Germinal center (tissue), 1 donor: ENCODE measurements around the gene RABL6.
"Not testable (repeated sequence)": the region's sequence is repeated elsewhere in the genome, so short reads cannot be mapped to it uniquely, and the experiment has no call there.

ENCODE experiments used
- DNase-seq: peaks from one replicate; pipeline ENCODE4 v3.0.0; 2012; ENCODE audit warnings: mixed read lengths, low spot score

RABL6 gene

DNA sequence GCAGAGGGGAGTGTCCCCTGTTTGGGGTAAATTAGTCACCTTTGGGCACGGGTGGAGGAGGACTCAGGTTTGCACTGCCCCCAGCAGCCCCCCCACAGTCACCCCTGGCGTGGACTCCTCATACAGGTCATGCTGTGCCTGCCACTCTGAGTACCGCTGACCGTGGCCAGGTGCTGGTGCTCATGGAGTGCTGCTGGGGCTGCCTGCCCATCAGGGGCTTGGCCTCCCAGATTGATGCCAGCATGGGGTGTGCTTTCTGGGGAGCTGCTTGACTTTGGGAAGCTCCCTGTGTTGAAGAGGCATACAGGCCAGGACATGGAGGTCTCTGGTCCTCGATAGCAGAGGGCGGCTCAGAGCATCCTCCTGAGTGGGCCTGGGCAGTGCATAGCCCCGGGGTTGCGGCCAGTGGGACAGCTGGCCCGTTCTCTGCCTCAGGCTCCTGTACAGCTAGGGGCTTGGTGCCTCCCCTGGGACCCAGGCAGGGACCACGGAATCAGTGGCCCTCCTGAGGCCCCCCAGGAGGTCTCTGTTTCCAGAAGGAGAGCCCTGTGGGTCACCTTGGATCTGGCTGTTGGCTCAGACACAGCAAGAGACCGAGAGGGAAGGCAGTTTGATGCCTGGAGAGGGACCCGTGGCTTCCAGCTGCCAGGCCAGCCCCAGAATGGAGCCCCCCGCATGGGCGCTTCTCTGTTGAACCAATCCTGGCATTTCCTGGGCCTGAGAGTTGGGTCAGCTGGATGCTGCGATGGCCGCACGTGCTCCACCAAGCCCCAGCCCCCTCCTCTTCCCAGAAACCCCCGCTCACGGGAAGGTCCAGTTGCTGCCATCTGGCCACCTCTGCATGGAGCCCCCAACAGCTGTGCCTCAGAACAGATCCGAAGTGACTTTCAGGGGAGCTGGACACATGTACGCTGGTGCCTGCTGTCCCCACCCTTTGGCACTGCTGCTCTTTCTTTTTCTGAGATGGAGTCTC is 28.5 kb downstream of the RABL6 start:
- no peak for DNase-seq

DNA sequence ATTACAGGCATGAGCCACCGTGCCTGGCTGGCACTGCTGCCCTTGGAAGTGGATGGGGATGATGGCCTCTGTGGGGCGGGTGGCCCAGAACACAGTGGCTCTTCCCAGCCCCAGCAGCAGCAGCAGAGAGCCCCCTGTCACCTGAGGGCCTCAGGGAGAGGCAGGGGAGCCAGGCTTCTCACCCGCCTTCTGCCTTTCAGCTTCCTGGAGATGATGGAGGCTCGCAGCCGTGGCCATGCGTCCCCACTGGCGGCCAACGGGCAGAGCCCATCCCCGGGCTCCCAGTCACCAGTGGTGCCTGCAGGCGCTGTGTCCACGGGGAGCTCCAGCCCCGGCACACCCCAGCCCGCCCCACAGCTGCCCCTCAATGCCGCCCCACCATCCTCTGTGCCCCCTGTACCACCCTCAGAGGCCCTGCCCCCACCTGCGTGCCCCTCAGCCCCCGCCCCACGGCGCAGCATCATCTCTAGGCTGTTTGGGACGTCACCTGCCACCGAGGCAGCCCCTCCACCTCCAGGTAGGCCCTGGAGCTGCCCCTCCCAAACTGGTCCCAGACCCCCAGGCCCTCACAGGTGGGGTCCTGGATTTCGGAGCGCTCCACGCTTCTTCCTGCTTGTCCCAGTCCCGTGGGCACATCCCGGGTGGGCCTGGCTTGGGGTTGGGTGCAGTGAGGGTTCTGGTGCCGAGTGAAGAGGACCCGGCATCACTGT is 29.6 kb downstream of the RABL6 start:
- no peak for DNase-seq

DNA sequence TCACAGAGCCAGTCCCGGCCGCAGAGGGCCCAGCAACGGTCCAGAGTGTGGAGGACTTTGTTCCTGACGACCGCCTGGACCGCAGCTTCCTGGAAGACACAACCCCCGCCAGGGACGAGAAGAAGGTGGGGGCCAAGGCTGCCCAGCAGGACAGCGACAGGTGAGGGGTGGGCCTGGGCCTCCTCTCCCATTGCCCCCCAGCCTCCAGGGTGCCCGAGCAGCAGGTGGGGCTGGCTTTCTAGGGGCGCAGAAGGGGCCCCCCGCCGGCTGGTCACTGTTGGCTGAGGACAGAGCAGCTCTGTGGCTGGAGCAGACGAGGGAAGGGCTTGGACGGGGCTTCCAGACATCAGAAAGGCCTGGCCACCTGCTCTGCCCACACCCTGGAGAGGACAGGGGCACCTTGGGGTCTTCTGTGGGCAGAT is 30.1 kb downstream of the RABL6 start:
- not testable (repeated sequence) for DNase-seq

DNA sequence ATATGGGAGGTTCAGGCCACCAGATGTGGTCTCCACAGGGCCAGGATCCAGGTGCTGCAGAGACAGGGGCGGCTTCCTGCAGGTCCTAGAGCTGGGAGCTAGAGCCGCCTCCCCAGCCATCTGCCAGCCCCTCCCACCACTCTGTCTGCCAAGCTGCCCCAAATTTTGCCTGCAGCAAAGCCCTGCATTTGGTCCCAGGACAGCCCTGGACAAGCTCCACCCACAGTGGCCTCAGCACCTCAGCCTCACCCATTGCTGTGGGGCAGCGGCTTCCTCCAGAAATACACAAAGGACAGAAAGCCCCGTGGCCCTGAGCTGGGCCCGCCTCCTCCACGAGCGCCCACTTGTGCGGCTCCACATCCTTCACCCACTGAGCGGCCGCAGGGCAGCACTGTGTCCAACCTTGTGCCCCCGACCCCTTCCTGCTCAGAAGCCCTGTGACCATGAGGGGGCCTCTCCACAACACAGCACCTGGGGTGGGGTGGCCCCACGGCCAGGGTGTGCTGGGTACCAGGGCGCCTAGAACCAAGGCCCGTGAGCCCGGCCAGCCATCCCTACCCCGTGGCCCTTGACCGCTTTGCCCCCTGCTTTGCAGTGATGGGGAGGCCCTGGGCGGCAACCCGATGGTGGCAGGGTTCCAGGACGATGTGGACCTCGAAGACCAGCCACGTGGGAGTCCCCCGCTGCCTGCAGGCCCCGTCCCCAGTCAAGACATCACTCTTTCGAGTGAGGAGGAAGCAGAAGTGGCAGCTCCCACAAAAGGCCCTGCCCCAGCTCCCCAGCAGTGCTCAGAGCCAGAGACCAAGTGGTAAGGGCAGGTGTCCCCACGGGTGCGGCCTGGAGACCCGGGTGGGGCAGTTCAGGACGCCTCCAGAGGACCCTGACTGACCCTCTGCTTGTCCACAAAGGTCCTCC is 30.8 kb downstream of the RABL6 start:
- DNase-seq, result no peak

DNA sequence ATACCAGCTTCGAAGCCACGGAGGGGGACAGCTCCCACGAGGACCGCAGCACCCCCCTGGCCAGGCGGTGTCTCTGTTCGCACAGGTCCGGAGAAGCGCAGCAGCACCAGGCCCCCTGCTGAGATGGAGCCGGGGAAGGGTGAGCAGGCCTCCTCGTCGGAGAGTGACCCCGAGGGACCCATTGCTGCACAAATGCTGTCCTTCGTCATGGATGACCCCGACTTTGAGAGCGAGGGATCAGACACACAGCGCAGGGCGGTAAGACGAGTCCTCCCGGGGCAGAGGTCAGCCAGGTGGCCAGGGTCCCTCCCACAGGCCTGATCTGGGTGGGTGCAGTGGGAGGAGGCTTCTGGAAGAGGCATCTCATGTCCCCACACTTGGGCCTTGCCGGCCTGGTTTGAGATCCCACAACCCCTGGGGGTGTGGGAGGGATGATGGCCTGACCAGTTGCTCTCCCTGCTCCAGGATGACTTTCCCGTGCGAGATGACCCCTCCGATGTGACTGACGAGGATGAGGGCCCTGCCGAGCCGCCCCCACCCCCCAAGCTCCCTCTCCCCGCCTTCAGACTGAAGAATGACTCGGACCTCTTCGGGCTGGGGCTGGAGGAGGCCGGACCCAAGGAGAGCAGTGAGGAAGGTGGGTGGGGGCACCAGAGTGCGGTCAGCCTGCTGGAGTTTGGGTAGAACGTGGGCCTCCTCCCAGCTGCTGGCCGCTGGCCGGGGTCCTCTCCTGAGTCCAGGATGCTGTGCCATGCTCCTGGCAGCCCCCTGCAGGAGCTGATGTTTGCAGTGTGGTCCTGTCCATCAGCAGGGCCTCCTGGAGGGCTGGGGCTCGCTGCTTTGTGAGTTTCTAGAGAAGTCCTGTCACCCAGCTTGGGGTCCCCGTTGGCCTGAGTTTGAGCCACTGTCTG is 31.7 kb downstream of the RABL6 start:
- DNase-seq, result no peak

DNA sequence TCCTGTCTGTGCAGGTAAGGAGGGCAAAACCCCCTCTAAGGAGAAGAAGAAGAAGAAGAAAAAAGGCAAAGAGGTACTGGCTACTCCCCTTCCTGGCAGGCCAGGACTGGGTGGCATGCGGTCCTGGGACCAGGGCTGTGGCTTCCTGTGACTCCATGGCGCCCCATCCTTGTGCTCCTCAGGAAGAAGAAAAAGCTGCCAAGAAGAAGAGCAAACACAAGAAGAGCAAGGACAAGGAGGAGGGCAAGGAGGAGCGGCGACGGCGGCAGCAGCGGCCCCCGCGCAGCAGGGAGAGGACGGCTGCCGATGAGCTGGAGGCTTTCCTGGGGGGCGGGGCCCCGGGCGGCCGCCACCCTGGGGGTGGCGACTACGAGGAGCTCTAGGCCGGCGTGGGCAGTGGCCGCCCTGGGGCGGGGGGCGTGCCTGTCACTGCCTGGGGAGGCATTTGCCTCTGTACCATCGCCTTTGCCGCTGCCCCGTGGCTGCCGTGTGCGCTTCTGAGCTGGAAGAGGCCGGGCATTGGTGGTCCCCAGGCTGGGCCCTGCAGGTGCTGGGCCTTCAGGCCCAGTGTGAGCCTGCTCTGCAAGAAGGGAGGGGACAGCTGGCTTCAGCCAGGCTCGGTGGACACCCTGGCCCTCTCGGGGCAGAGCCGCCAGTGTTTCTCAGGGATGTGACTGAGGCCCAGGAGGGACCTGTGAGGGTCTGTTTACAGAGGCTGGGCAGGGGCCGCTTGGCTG is 32.6 kb downstream of the RABL6 start:
- DNase-seq, result no peak

DNA sequence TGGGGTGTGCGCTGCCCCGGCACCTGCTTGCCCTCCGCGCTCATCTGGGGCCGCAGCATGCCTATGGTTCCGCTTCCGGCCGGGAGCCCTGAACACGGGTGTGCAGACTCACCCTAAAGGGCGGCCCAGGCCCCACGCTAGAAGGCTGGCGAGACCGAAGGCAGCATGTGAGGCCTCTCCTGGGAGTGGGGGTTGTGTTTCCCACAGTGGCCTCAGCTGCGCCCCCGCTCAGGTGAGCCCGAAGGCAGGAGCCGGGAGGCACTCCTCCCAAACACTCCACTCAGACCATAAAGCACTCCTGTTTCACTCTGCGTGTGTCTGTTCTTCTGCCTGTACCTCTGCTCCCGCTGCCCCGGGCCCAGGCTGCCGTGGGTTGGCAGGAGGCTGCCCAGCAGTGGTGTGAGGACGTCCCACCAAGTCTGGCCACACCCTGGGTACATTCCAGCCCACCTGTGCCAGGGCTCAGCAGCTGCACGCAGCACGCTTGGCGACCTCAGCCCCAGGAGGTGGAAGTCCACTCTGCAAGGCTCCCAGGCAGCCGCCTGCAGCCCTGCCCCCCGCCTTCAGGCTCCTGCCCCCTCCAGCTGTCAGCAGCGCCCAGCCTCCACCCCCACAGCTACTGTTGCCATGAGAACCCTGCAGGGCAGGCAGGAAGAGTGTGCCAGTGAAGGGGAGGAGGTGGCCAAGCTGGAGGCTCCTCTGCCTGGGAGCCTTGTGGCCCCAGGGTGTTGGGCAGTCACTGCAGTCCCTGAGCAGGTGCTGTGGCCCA is 33.3 kb downstream of the RABL6 start:
- no peak for DNase-seq

DNA sequence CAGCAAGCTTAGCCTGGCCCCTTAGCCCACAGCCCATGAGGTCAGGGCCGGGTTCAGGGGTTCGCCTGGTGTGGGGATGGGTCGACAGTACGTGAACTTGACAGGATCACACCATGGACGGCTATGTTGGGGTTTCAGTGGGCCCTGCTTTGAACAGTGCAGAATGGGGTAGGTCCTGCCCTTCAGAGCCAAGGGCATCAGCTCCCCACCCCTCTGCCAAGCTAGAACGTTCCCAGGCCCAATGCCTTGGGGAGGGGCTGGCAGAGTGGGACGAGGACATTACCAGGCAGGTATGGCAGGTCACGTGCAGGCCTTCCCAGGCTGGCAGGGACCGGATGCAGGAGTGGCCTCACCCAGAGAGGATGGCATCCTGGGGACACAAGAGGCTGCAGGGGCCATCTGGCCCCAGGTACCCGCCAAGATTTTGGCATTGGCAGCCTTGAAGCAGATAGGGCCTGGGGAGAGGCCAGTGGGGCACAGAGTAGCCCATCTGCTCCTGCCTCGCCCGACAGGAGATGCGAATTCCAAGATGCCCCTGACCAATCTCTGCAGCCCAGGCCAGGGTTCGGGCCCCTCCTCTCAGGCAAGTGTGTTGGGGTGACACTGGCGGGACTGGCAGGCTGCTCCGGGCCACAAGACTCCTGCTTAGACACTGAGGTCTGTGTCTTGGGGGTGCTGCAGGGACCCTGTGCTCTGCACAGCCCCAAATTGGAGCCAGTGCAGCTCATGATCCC is 34.1 kb downstream of the RABL6 start:
- not testable (repeated sequence) for DNase-seq

DNA sequence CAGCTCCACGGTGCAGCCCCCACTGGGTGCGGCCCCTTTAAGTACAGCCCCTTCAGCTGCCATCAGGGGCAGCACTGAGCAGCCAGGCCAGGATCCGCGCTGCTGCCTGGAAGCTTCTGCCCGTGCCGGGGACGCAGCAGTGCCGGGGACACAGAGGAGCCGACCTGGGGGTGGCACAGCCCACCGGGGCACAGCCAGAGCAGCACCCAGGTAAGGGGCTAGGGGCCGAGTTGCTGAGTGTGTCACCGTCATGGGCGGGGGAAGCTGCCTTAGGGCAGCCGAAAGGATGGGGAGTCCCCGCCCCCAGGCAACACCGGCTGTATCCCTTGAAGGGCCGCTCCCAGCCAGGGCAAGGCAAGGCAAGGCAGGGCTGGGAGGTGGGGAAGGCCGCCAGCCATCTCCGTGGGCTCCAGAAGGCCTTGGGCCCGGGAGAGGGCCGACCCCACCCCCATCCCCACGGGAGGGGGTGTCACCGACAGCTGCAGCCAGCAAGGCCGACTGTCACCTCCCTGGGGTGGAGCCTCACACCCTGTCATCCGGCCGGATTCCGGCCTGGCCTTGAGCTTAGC is 34.7 kb downstream of the RABL6 start, which contains the start of gene AJM1:
Gene AJM1 (plus strand): TSS at position 99 of the 569 bp plus-strand sequence. CDS start 1,937 bp downstream, outside the sequence.
- DNase-seq, result peak; percentile 81

DNA sequence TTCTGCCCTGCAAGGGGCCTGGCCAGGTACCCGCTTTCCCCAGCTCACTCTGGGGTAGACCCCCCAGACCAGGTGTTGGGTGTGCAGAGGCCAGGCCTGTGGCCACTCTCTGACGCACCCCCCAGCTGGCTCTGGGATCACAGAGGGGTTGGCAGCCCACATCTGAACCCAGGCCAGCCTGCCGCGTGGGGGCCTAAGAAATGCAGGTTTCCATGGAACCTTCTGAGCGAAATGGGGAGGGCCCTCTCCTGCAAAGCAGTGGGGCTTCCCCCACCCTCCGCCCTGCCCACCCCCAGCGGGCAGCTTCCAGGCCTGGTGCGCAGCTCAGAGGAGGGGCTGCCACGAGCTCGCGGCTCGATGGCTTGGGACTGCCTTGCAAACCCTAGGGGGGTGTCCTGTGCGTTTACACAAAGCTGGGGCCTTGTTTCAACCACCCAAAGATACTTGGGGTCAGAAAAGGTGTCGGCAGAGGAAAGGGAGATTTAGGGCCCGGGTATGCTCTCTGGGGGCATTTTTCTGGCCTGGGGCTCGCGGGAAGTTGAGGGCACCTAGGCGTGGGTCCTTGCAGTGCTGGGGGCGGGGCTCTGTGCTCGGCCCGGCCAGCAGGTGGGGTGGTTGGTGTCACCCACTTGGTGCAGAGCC is 35.5 kb downstream of the RABL6 start:
- DNase-seq, result not testable (repeated sequence)

DNA sequence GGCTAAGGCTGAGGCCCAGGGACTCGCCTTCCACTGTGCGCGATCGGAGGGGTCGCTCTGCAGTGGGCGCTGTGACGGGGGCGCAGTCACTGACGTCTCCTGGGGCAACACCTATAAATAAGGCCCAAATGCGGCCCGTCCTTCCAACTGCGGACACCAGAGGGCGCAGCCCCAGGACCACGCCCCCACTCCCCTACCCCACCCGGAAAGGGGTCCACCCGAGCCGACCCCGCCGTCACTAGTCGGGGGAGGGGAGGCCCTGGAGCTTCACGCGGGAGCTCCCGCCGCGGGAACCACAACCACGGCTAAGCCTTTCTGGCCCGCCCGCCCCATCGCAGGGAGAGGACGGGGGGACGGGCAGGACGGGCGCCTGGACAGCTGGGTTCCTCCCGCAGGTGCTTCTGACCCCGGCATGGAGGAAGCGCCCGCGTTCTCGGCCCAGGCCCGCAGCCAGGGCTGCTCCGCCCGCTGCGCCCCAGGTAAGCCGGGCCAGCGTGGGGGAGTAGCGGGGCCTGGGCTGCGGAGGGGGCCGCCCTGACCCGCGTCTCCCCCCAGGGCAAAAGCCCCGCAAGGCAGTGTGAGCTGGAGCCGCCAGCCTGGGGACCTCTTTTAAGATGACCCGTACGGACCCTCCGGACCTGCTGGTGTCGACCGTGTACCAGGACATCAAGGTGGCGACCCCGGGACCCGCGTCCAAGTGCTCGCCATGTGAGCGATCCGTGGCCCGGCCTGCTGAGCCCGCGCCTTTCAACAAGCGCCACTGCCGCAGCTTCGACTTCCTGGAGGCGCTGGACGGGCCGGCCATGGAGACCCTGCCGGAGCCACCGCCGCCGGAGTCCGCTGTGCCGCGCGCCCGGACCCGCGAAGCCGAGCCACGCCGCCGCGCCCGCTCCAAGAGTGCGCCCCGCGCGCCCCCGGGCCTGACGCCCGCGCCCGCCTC is 36.3 kb downstream of the RABL6 start:
- DNase-seq, result not testable (repeated sequence)

DNA sequence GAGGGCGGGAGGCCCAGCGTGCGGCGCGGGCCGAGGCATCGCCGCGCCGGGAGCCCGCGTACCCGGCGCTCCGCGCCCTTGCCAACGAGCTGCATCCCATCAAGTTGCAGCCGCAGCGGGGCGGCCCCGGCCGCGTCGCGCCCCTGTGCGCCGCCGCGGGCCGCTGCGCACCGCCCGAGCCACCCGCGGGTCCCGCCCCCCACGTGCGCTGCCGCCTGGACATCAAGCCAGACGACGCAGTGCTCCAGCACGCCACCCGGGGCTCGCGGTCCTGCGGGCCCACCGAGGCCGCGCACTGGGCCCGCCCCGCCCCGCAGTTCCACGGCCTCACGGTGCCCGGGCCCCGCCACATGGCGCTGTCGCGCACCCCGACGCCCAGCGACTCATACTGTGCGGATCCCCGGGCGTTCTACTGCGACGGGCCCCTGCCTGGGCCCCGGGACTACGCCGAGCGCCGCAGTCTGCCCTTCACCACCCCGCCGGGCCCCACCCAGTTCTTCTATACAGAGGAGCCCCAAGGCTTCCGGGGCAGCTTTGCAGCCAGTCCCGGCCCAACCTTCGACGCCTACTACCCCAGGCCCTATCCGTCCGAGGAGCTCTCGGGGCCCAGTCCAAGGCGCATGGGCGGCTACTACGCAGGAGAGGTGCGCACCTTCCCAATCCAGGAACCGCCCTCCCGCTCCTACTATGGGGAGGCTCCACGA is 37.2 kb downstream of the RABL6 start:
- DNase-seq, result no peak

DNA sequence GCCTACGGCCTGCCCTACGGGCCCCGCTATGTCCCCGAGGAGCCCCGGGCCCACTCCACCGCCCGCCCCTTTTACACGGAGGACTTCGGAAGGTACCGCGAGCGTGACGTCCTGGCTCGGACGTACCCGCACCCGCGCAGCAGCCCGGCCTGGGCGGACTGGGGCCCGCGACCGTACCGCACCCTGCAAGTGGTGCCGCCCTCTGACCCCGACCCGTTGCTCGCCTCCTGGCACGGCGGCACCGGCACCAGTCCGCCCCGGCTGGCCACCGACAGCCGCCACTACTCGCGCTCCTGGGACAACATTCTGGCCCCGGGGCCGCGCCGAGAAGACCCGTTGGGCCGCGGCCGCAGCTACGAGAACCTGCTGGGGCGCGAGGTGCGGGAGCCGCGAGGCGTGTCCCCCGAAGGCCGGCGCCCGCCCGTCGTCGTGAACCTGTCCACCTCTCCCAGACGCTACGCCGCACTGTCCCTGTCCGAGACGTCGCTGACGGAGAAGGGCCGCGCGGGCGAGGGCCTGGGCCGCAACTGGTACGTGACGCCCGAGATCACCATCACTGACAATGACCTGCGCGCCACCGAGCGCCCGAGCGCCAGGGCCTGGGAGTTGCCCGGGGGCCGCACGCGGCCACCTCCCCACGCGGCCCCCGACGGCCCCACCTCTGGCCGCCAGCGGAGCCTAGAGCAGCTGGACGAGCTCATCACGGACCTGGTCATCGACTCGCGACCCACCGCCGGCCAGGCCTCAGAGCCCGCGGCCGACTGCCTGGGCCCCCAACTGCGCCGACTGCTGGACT is 37.9 kb downstream of the RABL6 start:
- DNase-seq, result no peak

DNA sequence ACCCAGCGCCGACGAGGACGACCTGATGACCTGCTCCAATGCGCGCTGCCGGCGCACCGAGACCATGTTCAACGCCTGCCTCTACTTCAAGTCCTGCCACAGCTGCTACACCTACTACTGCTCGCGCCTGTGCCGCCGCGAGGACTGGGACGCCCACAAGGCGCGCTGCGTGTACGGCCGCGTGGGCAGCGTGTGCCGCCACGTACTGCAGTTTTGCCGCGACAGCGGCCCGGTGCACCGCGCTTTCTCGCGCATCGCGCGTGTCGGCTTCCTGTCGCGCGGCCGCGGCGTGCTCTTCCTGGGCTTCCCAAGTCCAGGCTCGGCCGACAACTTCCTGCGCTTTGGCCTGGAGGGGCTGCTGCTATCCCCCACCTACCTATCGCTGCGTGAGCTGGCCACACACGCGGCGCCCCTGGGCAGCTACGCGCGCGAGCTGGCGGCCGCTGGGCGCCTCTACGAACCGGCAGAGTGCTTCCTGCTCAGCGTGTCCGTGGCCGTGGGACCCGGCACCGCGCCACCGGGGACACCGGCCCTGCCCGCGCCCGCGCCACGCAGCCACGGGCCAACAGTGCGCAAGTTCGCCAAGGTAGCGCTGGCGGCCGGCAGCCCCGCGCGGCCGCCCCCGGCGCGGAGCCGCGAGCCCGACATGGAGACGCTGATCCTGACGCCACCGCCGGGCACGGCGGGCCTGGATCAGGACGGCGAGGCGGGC is 38.8 kb downstream of the RABL6 start:
- no peak for DNase-seq
